NB4 (cell line): Measurements from ENCODE around the gene MT1F.

Experiments
- MYC ChIP-seq: IDR thresholded peaks from 2 replicates; pipeline ENCODE4 v1.6.1; 2011; ENCODE audit warnings: low read depth, low read length
- POLR2A ChIP-seq: IDR thresholded peaks from 2 replicates; pipeline ENCODE4 v1.6.1; 2011; ENCODE audit warnings: mild to moderate bottlenecking; ENCODE audit not compliant: insufficient read length; ENCODE audit errors: extremely low read depth
- TF ChIP-seq, protein P1 (sequence below): IDR thresholded peaks from one replicate; pipeline ENCODE4 v1.5.1; 2012; ENCODE audit warnings: low read depth, low read length
- TF ChIP-seq, protein P2 (sequence below): IDR thresholded peaks from 2 replicates; pipeline ENCODE4 v1.6.1; 2011; ENCODE audit warnings: low read depth, low read length

DNA sequence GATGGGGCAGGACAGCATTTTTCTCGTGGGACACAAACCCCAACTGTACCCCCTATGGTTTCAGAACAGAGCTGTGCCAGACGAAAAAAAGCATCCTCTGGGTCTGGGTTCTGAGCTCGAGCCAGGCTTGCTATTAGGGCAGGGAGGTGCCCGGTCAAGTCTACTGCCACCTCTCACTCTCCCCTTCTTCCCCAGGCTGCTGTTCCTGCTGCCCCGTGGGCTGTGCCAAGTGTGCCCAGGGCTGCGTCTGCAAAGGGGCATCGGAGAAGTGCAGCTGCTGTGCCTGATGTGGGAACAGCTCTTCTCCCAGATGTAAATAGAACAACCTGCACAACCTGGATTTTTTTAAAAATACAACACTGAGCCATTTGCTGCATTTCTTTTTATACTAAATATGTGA is 31.1 kb upstream of the MT1F start:
- no peak for TF ChIP-seq POLR2A
- TF ChIP-seq, protein P1, sequence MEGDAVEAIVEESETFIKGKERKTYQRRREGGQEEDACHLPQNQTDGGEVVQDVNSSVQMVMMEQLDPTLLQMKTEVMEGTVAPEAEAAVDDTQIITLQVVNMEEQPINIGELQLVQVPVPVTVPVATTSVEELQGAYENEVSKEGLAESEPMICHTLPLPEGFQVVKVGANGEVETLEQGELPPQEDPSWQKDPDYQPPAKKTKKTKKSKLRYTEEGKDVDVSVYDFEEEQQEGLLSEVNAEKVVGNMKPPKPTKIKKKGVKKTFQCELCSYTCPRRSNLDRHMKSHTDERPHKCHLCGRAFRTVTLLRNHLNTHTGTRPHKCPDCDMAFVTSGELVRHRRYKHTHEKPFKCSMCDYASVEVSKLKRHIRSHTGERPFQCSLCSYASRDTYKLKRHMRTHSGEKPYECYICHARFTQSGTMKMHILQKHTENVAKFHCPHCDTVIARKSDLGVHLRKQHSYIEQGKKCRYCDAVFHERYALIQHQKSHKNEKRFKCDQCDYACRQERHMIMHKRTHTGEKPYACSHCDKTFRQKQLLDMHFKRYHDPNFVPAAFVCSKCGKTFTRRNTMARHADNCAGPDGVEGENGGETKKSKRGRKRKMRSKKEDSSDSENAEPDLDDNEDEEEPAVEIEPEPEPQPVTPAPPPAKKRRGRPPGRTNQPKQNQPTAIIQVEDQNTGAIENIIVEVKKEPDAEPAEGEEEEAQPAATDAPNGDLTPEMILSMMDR: no peak
- TF ChIP-seq, protein P2, sequence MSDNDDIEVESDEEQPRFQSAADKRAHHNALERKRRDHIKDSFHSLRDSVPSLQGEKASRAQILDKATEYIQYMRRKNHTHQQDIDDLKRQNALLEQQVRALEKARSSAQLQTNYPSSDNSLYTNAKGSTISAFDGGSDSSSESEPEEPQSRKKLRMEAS: no peak
- no peak for TF ChIP-seq MYC
